Heart left ventricle (tissue), 16 donors: ENCODE results near the gene MX2. TPM values are rescaled to one million over a fixed set of nuclear protein-coding genes. Genes with fewer than 3 reads are reported as not detected.

ENCODE experiments used
- ATAC-seq, 4 donors: fragments of 200-7000 bp; cut with Tn5 transposase; one replicate each; pipeline ENCODE4 v1.9.1; 2020 to 2022; ENCODE audit warnings: moderate library complexity in 4 of 4, mild to moderate bottlenecking in 3 of 4, moderate number of reproducible peaks in 1 of 4
- DNase-seq, 5 donors: peaks; one replicate each; pipeline ENCODE4 v3.0.0-alpha.2; 2020
- H3K27ac ChIP-seq, 12 donors: fragments of 200-600 bp; sonication (generic) in 4 of 12; one replicate each; pipeline versions ENCODE4 v1.5.0 to v1.8.0; 2016 to 2022; ENCODE audit warnings: mild to moderate bottlenecking in 2 of 12
- H3K27me3 ChIP-seq, 9 donors: fragments of 200-600 bp; sonication (generic) in 2 of 9; one replicate each; pipeline versions ENCODE4 v1.5.1 to v1.8.0; 2016 to 2022; ENCODE audit warnings: mild to moderate bottlenecking in 3 of 9
- H3K36me3 ChIP-seq, 9 donors: fragments of 200-600 bp; sonication (generic) in 2 of 9; one replicate each; pipeline versions ENCODE4 v1.5.0 to v1.8.0; 2018 to 2022; ENCODE audit warnings: mild to moderate bottlenecking in 2 of 9
- H3K4me1 ChIP-seq, 12 donors: fragments of 200-600 bp; sonication (generic) in 4 of 12; one replicate each; pipeline versions ENCODE4 v1.5.0 to v1.8.0; 2016 to 2022; ENCODE audit warnings: mild to moderate bottlenecking in 3 of 12
- H3K4me3 ChIP-seq, 12 donors: fragments of 200-600 bp; sonication (generic) in 4 of 12; one replicate each; pipeline versions ENCODE4 v1.5.0 to v1.8.0; 2017 to 2022; ENCODE audit warnings: mild to moderate bottlenecking in 9 of 12, moderate library complexity in 4 of 12
- H3K9me3 ChIP-seq, 12 donors: fragments of 200-600 bp; sonication (generic) in 4 of 12; one replicate each; pipeline versions ENCODE4 v1.5.0 to v1.8.0; 2016 to 2022; ENCODE audit warnings: mild to moderate bottlenecking in 1 of 12
- CTCF ChIP-seq, 12 donors: fragments of 200-600 bp; sonication (generic) in 4 of 12; IDR thresholded peaks; one replicate each; pipeline versions ENCODE4 v1.5.0 to v1.8.0; 2018 to 2022; ENCODE audit warnings: antibody characterized with exemption in 12 of 12, mild to moderate bottlenecking in 5 of 12
- POLR2A ChIP-seq, 2 donors: fragments of 450-650 bp; IDR thresholded peaks; one replicate each; pipeline ENCODE4 v1.6.1; 2017; ENCODE audit warnings: antibody characterized with exemption in 2 of 2, mild to moderate bottlenecking in 2 of 2, moderate library complexity in 2 of 2
- WGBS, 4 donors: extraction: QIAGEN DNeasy Blood & Tissue Kit in 2 of 4; methylation state at CpG; one replicate each; pipeline versions ENCODE4 v1.1.5 to v1.1.7; 2013 to 2018; 5-methylcytosine and 5-hydroxymethylcytosine counted together
- intact Hi-C, 10 donors: fragments of 100-400 bp; cut with DNase I; formaldehyde crosslinking; loops; one replicate each; pipeline versions ENCODE4 v1.11.1 to v1.14.2; 2022
- polyA plus RNA-seq, 2 donors: library from polyadenylated mRNA; stranded (reverse); fragments of 200-250 nt; gene quantifications; one replicate each; pipeline ENCODE4 v1.2.3, GENCODE V29; 2013
- total RNA-seq, 9 donors: library from RNA; depleted of rRNA in 2 of 9; stranded (reverse); fragments of >200 nt in 2 of 9; fragmentation: NEBNext Ultra II Directional in 3 of 9; extraction: Animal tissue kit (Norgen Biotek cat#: 25700) in 3 of 9; gene quantifications; one replicate each; pipeline versions ENCODE4 v1.1.0 to v1.2.4, GENCODE V29; 2016 to 2023
- donor health status: ischemic (EF 13 %, LVEDD 7.1; RV severe dilation, severe dysfunction).
- donor health status: healthy with polysubstance abuse.
- donor health status: DM: no; HTN: yes; CAD: no.
- donor health status: DM: no; HTN: no; CAD: no.
- donor health status: ischemic (EF 25% LVEDD 6.9; RV normal size, moderate dysfunction).
- donor health status: ischemic (EF 25% LVEDD 5.7; RV mildly dilated, moderate dysfunction).
- donor health status: healthy.
- donor health status: DM: yes; HTN: yes; CAD: no.
- donor health status: ischemic (EF 35%, LVEDD 5.7; RV mildly dilated, moderate dysfunction).
- donor health status: nonischemic (EF 11% LVEDD 7.7; RV severe dilation, severe dysfunction).
- donor health status: DM: yes; HTN: yes; CAD: no.
- donor health status: PGD.
- donor health status: ischemic (EF 29% LVEDD 5.4; RV normal size, mild dysfunction).
- donor health status: nonischemic (EF 23%, LVEDD 6.1; RV moderate dilation, normal function).

MX2 gene
- total and polyA plus RNA-seq, 11 donors = 3.2 to 23.3 (median 5.7) TPM

DNA sequence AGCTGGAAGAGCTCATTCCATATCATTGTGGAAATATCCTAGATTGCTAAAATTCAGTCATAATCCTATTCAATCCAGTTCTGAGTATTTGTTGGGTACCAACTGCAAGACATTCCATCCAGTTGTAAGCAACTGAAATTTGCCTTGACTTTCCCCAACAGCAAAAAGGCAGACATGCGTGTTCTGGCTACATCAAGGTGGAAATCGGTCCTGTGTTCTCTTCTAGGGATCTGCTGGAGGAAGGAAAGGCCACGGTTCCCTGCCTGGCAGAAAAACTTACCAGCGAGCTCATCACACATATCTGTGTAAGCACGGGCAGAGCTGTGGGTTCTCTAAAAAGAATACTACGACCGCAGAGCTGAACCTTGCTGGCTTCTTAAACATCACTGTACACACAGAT lies 81.7 kb downstream of the MX2 start:
- no peaks in the 10 kb centered on the region for H3K4me1 ChIP-seq
- H3K36me3 ChIP-seq = peaks cover 0 to 100% (median 95%) of the 10 kb centered on the region in 9 donors
- no peak for ATAC-seq
- no peaks in the 10 kb centered on the region for H3K27me3 ChIP-seq
- intact Hi-C loops = no loop called here
- no peak overlapping the region for H3K4me3 ChIP-seq
- no peaks in the 10 kb centered on the region for H3K9me3 ChIP-seq
- no peak overlapping the region for H3K27ac ChIP-seq
- no peak for TF ChIP-seq CTCF (IDR thresholded peaks at IDR 0.05)
- DNase-seq = no peak
- 88 to 93% (median 93%) methylated on average over 7 of the region's 7 CpGs for WGBS, 4 donors

DNA sequence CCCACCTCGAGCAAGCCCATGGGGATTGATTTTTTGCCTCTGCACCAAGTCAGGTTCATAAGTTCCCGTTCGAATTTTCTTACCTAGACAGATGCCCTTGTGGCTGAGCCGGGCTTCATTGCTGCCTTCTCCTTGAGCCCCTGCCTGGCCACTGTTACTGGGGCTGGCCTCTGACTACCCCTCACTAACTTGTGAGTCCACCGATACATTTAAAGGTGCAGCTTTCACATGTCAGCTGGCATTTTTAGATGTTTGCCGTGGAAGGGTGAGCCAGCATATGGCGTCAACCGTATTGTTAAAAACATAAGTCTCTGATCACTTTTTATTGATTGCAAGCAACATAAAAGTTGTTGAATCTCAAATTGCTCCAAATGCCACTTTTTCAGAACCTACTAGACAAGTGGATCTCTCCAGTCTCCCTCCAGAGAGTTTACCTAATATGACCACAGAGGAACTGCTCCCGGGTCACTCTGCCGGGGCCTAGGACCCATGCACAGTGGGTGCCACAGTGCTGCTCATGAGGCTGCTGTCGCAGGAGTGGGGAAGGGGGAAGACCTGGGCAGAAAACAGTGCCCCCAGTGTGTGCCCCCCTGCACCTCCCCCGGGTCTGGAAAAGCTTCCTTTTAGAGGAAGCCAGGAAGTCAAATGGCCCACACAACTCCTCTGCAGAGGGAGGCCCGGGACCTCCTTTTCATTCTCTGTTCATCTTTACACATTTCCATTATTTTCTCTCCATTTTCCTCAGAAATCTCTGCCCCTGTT lies 83.1 kb downstream of the MX2 start:
- Histone ChIP-seq H3K27ac (no peak overlapping the region), H3K27me3 (no peaks in the 10 kb centered on the region), H3K4me1 (no peaks in the 10 kb centered on the region), H3K4me3 (no peak overlapping the region), H3K9me3 (no peaks in the 10 kb centered on the region), H3K36me3 (peaks cover 0 to 98% (median 92%) of the 10 kb centered on the region in 9 donors)
- WGBS, 4 donors = 85 to 88% (median 88%) methylated on average over 12 to 13 of the region's 13 CpGs
- no peak for TF ChIP-seq POLR2A (IDR thresholded peaks at IDR 0.05)
- intact Hi-C loops = no loop called here
- DNase-seq = no peak
- ATAC-seq = no peak

GRCh38 chr21:41445465-41445862 lies 83.6 kb downstream of the MX2 start:
- WGBS, 4 donors = 76 to 85% (median 77%) methylated on average over 7 of the region's 7 CpGs
- no peaks in the 10 kb centered on the region for H3K4me1 ChIP-seq
- TF ChIP-seq POLR2A (IDR thresholded peaks at IDR 0.05) = no peak
- no peak for TF ChIP-seq CTCF (IDR thresholded peaks at IDR 0.05)
- no peak overlapping the region for H3K4me3 ChIP-seq
- peaks cover 0 to 98% (median 92%) of the 10 kb centered on the region in 9 donors for H3K36me3 ChIP-seq
- ATAC-seq (peak in 1 of 4 donors; percentile 46), DNase-seq (no peak)
- no peaks in the 10 kb centered on the region for H3K27me3 ChIP-seq
- H3K9me3 ChIP-seq = no peaks in the 10 kb centered on the region
- H3K27ac ChIP-seq = no peak overlapping the region
- intact Hi-C loops = no loop called here

DNA sequence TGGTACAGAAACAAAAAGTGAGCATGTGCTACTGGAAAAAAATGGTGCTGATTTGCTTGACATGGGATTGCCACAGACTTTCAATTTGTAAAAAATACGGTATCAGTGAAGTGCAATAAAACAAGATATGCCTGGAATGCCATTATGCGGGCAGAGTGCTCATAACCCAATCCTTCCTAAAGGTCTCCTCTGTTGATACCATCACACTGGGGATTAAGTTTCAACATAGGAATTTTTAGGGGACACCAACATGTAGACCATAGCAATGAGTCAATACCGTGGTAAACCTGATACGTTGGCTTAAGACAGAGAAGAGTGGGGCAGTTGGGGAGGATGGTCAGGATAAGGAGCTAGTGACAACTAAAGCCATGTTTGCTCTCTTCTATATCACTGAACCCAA lies 84.8 kb downstream of the MX2 start:
- WGBS, 4 donors = 74 to 99% (median 98%) methylated on average over 4 of the region's 4 CpGs
- no peaks in the 10 kb centered on the region for H3K27me3 ChIP-seq
- peaks cover 0 to 98% (median 92%) of the 10 kb centered on the region in 9 donors for H3K36me3 ChIP-seq
- H3K27ac ChIP-seq = no peak overlapping the region
- TF ChIP-seq POLR2A (IDR thresholded peaks at IDR 0.05) = no peak
- no peak for TF ChIP-seq CTCF (IDR thresholded peaks at IDR 0.05)
- no peaks in the 10 kb centered on the region for H3K9me3 ChIP-seq
- ATAC-seq (no peak), DNase-seq (no peak)
- intact Hi-C loops = no loop called here
- no peaks in the 10 kb centered on the region for H3K4me1 ChIP-seq
- H3K4me3 ChIP-seq = no peak overlapping the region

- intact Hi-C loops = no loop called here
- no peak for ATAC-seq
- Histone ChIP-seq H3K4me3 (no peak overlapping the region), H3K9me3 (no peaks in the 10 kb centered on the region), H3K4me1 (no peaks in the 10 kb centered on the region), H3K27me3 (no peaks in the 10 kb centered on the region), H3K36me3 (peaks cover 0 to 98% (median 92%) of the 10 kb centered on the region in 9 donors), H3K27ac (no peak overlapping the region)
- no peak for DNase-seq
- 91 to 97% (median 95%) methylated on average over 3 of the region's 3 CpGs for WGBS, 4 donors
- TF ChIP-seq POLR2A (IDR thresholded peaks at IDR 0.05) = no peak
- TF ChIP-seq CTCF (IDR thresholded peaks at IDR 0.05) = no peak
These were observed 85.5 kb downstream of the MX2 start for GRCh38 chr21:41447356-41447755.
